Measurements from ENCODE around the gene FBL.
"Not testable (repeated sequence)": the region's sequence is repeated elsewhere in the genome, so short reads cannot be mapped to it uniquely, and the experiment has no call there.

FBL gene

GRCh38 chr19:39824143-39825092, 21.8 kb downstream of the FBL start:
- peak; percentile 88 for DNase-seq

GRCh38 chr19:39823686-39824085, 22.5 kb downstream of the FBL start:
- no peak for DNase-seq

- no peak for DNase-seq
Measured at GRCh38 chr19:39820696-39821095, 25.5 kb downstream of the FBL start.

- DNase-seq: no peak
Measured at GRCh38 chr19:39819786-39820185, 26.4 kb downstream of the FBL start.

- DNase-seq: no peak
Measured at GRCh38 chr19:39818626-39819097, 27.5 kb downstream of the FBL start.

GRCh38 chr19:39817888-39818561, 28.2 kb downstream of the FBL start:
- DNase-seq: no peak

- no peak for DNase-seq
Measured at GRCh38 chr19:39816287-39817048, 29.7 kb downstream of the FBL start.

GRCh38 chr19:39814595-39814994, 31.6 kb downstream of the FBL start:
- peak; percentile 45 for DNase-seq

GRCh38 chr19:39814111-39814510, 32.1 kb downstream of the FBL start:
- DNase-seq: not testable (repeated sequence)

GRCh38 chr19:39813264-39813993, 32.8 kb downstream of the FBL start:
- DNase-seq: no peak

- DNase-seq: no peak
Measured at GRCh38 chr19:39811064-39811463, 35.1 kb downstream of the FBL start.

- no peak for DNase-seq
Measured at GRCh38 chr19:39810424-39810823, 35.8 kb downstream of the FBL start.

GRCh38 chr19:39809368-39809767, 36.8 kb downstream of the FBL start:
- no peak for DNase-seq

- DNase-seq: not testable (repeated sequence)
Measured at GRCh38 chr19:39808688-39809087, 37.5 kb downstream of the FBL start.

GRCh38 chr19:39807846-39808364, 38.3 kb downstream of the FBL start:
- no peak for DNase-seq

- no peak for DNase-seq
Measured at GRCh38 chr19:39805104-39805503, 41.1 kb downstream of the FBL start.

- DNase-seq: no peak
Measured at GRCh38 chr19:39802958-39803357, 43.2 kb downstream of the FBL start.

- no peak for DNase-seq
Measured at GRCh38 chr19:39797083-39797482, 49.1 kb downstream of the FBL start.

- no peak for DNase-seq
Measured at GRCh38 chr19:39796000-39796498, 50.1 kb downstream of the FBL start.

- DNase-seq: no peak
Measured at GRCh38 chr19:39795001-39795400, 51.2 kb downstream of the FBL start.

- peak; percentile 71 for DNase-seq
Measured at GRCh38 chr19:39792999-39793546, 53.1 kb downstream of the FBL start.

- no peak for DNase-seq
Measured at GRCh38 chr19:39788244-39788643, 57.9 kb downstream of the FBL start.
